Spleen (tissue), 11 donors: Measurements from ENCODE around the gene MX2. TPM values are rescaled to one million over a fixed set of nuclear protein-coding genes. Genes with fewer than 3 reads are reported as not detected.

Source experiments
- DNase-seq: peaks from one replicate; pipeline ENCODE4 v3.0.0-alpha.2; 2020
- H3K27ac ChIP-seq, 8 donors: fragments of 200-600 bp; sonication (generic) in 7 of 8; 1 replicate in 4 of 8; 2 replicates in 4 of 8; pipeline versions ENCODE4 v1.5.0 to v1.8.0; 2016 to 2021; ENCODE audit warnings: inconsistent platforms in 4 of 8, mild to moderate bottlenecking in 4 of 8, moderate library complexity in 1 of 8
- H3K27me3 ChIP-seq, 7 donors: fragments of 200-600 bp; sonication (generic) in 6 of 7; replicated peaks in 1 of 7; 1 replicate in 4 of 7; 2 replicates in 3 of 7; pipeline versions ENCODE4 v1.5.0 to v1.8.0; 2016 to 2021; ENCODE audit warnings: inconsistent platforms in 3 of 7, mild to moderate bottlenecking in 1 of 7
- H3K36me3 ChIP-seq, 6 donors: fragments of 200-600 bp; sonication (generic) in 5 of 6; 1 replicate in 4 of 6; 2 replicates in 2 of 6; pipeline versions ENCODE4 v1.5.0 to v1.8.0; 2016 to 2021; ENCODE audit warnings: inconsistent platforms in 2 of 6
- H3K4me1 ChIP-seq, 6 donors: fragments of 200-600 bp; sonication (generic) in 5 of 6; 1 replicate in 3 of 6; 2 replicates in 3 of 6; pipeline versions ENCODE4 v1.5.0 to v1.8.0; 2016 to 2021; ENCODE audit warnings: inconsistent platforms in 3 of 6
- H3K4me3 ChIP-seq, 8 donors: fragments of 200-600 bp; sonication (generic) in 7 of 8; 1 replicate in 4 of 8; 2 replicates in 4 of 8; pipeline versions ENCODE4 v1.5.0 to v1.8.0; 2016 to 2021; ENCODE audit warnings: inconsistent platforms in 4 of 8, mild to moderate bottlenecking in 4 of 8, moderate library complexity in 2 of 8
- H3K9me3 ChIP-seq, 8 donors: fragments of 200-600 bp; sonication (generic) in 7 of 8; 1 replicate in 4 of 8; 2 replicates in 4 of 8; pipeline versions ENCODE4 v1.5.0 to v1.8.0; 2016 to 2021; ENCODE audit warnings: inconsistent platforms in 4 of 8
- POLR2A ChIP-seq, 3 donors: fragments of 450-650 bp; IDR thresholded peaks; one replicate each; pipeline ENCODE4 v1.5.1; 2017; ENCODE audit warnings: antibody characterized with exemption in 3 of 3, mild to moderate bottlenecking in 1 of 3
- POLR2AphosphoS5 ChIP-seq, 3 donors: sonication (generic); formaldehyde crosslinking; IDR thresholded peaks; one replicate each; pipeline ENCODE4 v1.5.1; 2017; ENCODE audit warnings: antibody characterized with exemption in 3 of 3
- WGBS, 5 donors: extraction: QIAGEN DNeasy Blood & Tissue Kit in 3 of 5; methylation state at CpG; one replicate each; pipeline versions ENCODE4 v1.1.5 to v1.1.7; 2013 to 2018; 5-methylcytosine and 5-hydroxymethylcytosine counted together
- intact Hi-C: fragments of 100-400 bp; cut with DNase I; formaldehyde crosslinking; loops from one replicate; pipeline ENCODE4 v1.15.0; 2023; ENCODE audit warnings: low total_unique reads
- polyA plus RNA-seq, 3 donors: library from polyadenylated mRNA; stranded (reverse); fragments of 200-250 nt; gene quantifications; one replicate each; pipeline ENCODE4 v1.2.1, GENCODE V29; 2013
- total RNA-seq, 7 donors: library from RNA; depleted of rRNA in 3 of 7; stranded (reverse); fragments of >200 nt in 3 of 7; fragmentation: NEBNext Ultra II Directional in 4 of 7; extraction: Animal tissue kit (Norgen Biotek cat#: 25700) in 4 of 7; gene quantifications; one replicate each; pipeline versions ENCODE4 v1.1.0 to v1.2.1, GENCODE V29; 2016 to 2021
- TF ChIP-seq, protein P1 (sequence below), 11 experiments: fragments of 200-600 bp in 7 of 11; fragments of 450-650 bp in 4 of 11; sonication (generic) in 4 of 11; IDR thresholded peaks in 8 of 11; conservative IDR thresholded peaks in 3 of 11; 1 replicate in 7 of 11; 2 replicates in 4 of 11; pipeline versions ENCODE4 v1.4.0 to v1.8.0; 2016 to 2021; ENCODE audit warnings: antibody characterized with exemption in 11 of 11, inconsistent platforms in 4 of 11, mild to moderate bottlenecking in 1 of 11
- donor health status: healthy with polysubstance abuse.
- donor health status: DM: no; HTN: no; CAD: no; lungs with moderate emphysema.
- donor health status: DM: no; HTN: no; CAD: no.
- donor health status: Bipolar disorder and iron deficiency.
- donor health status: healthy.
- donor health status: DM: no; HTN: no; CAD: no.
- donor health status: DM: yes; HTN: yes; CAD: no.

MX2 gene
- total and polyA plus RNA-seq, 10 donors, result 20.0 to 109 (median 71.8) TPM

GRCh38 chr21:41316200-41317062 is 45.4 kb upstream of the MX2 start, which contains the start of gene FAM3B:
Gene FAM3B (plus strand): TSS chr21:41316801. CDS start chr21:41316880, 79 bp downstream.
- Histone ChIP-seq H3K4me1 (peaks cover 3 to 21% (median 14%) of the 10 kb centered on the region in 6 donors), H3K27me3 (peaks cover 0 to 43% (median 13%) of the 10 kb centered on the region in 7 donors), H3K27ac (no peak within 1 kb of the TSS), H3K4me3 (peak within 1 kb of the TSS in 7 of 8 donors; percentile 21 to 62 (median 25)), H3K9me3 (no peaks in the 10 kb centered on the region), H3K36me3 (no peaks in the 10 kb centered on the region)
- intact Hi-C loops, result no loop called here
- TF ChIP-seq POLR2A (IDR thresholded peaks at IDR 0.05) (no peak), POLR2AphosphoS5 (IDR thresholded peaks at IDR 0.05) (peak in 2 of 3 donors; percentile 12 to 22)
- no peak for DNase-seq
- WGBS, 5 donors, result 10 to 25% (median 11%) methylated on average over 23 to 55 of the region's 55 CpGs

GRCh38 chr21:41317063-41317392 is 44.8 kb upstream of the MX2 start:
- Histone ChIP-seq H3K27ac (no peak overlapping the region), H3K9me3 (no peaks in the 10 kb centered on the region), H3K27me3 (peaks cover 0 to 43% (median 13%) of the 10 kb centered on the region in 7 donors), H3K4me1 (peaks cover 3 to 21% (median 14%) of the 10 kb centered on the region in 6 donors), H3K36me3 (no peaks in the 10 kb centered on the region), H3K4me3 (peak overlapping the region in 7 of 8 donors; percentile 21 to 62 (median 25))
- TF ChIP-seq POLR2A (IDR thresholded peaks at IDR 0.05) (no peak), POLR2AphosphoS5 (IDR thresholded peaks at IDR 0.05) (no peak)
- TF ChIP-seq, protein P1, sequence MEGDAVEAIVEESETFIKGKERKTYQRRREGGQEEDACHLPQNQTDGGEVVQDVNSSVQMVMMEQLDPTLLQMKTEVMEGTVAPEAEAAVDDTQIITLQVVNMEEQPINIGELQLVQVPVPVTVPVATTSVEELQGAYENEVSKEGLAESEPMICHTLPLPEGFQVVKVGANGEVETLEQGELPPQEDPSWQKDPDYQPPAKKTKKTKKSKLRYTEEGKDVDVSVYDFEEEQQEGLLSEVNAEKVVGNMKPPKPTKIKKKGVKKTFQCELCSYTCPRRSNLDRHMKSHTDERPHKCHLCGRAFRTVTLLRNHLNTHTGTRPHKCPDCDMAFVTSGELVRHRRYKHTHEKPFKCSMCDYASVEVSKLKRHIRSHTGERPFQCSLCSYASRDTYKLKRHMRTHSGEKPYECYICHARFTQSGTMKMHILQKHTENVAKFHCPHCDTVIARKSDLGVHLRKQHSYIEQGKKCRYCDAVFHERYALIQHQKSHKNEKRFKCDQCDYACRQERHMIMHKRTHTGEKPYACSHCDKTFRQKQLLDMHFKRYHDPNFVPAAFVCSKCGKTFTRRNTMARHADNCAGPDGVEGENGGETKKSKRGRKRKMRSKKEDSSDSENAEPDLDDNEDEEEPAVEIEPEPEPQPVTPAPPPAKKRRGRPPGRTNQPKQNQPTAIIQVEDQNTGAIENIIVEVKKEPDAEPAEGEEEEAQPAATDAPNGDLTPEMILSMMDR (IDR thresholded peaks at IDR 0.05 in 8 of 11, conservative IDR thresholded peaks at IDR 0.05 in 3 of 11), result no peak
- 8 to 15% (median 11%) methylated on average over 7 to 19 of the region's 19 CpGs for WGBS, 5 donors
- no peak for DNase-seq
- intact Hi-C loops, result no loop called here

DNA sequence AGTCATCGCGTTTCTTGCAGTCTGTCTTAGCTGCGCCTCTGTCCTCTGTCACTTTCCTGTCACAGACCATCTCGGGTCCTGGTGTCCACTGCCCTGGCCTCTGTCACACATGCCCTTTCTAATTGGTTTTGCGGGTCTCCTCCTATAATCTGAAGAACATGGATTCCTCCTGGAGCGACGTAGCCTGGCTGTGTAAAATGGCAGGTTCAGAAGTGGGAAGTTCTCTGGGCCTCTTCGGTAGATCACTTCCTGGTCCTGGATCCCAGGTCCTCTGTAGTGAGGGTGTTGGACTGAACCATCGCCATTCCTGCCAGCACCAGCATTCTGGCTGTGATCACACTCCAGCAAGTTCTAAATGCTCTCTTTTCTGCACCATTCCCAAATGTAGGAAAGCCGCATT is 44.4 kb upstream of the MX2 start:
- Histone ChIP-seq H3K9me3 (no peaks in the 10 kb centered on the region), H3K36me3 (no peaks in the 10 kb centered on the region), H3K27me3 (peaks cover 0 to 43% (median 13%) of the 10 kb centered on the region in 7 donors), H3K4me1 (peaks cover 3 to 21% (median 14%) of the 10 kb centered on the region in 6 donors), H3K4me3 (peak overlapping the region in 1 of 8 donors; percentile 62), H3K27ac (no peak overlapping the region)
- no peak for DNase-seq
- intact Hi-C loops, result no loop called here
- TF ChIP-seq, protein P1 (IDR thresholded peaks at IDR 0.05 in 8 of 11, conservative IDR thresholded peaks at IDR 0.05 in 3 of 11), result no peak
- TF ChIP-seq POLR2AphosphoS5 (IDR thresholded peaks at IDR 0.05) (no peak), POLR2A (IDR thresholded peaks at IDR 0.05) (no peak)
- WGBS, 5 donors, result 73 to 78% (median 76%) methylated on average over 10 of the region's 10 CpGs

GRCh38 chr21:41318218-41318617 is 43.6 kb upstream of the MX2 start:
- intact Hi-C loops, result no loop called here
- no peak for DNase-seq
- TF ChIP-seq POLR2A (IDR thresholded peaks at IDR 0.05) (no peak), POLR2AphosphoS5 (IDR thresholded peaks at IDR 0.05) (no peak)
- TF ChIP-seq, protein P1 (IDR thresholded peaks at IDR 0.05 in 8 of 11, conservative IDR thresholded peaks at IDR 0.05 in 3 of 11), result no peak

More at GRCh38 chr21:41318218-41318617, 43.6 kb upstream of the MX2 start:
- Histone ChIP-seq H3K9me3 (no peaks in the 10 kb centered on the region), H3K27me3 (peaks cover 0 to 43% (median 13%) of the 10 kb centered on the region in 7 donors), H3K27ac (no peak overlapping the region), H3K36me3 (no peaks in the 10 kb centered on the region), H3K4me1 (peaks cover 3 to 21% (median 14%) of the 10 kb centered on the region in 6 donors), H3K4me3 (no peak overlapping the region)
- 85 to 93% (median 91%) methylated on average over 9 of the region's 9 CpGs for WGBS, 5 donors
